ENCODE results near the gene CDH23.

Gene CDH23

DNA sequence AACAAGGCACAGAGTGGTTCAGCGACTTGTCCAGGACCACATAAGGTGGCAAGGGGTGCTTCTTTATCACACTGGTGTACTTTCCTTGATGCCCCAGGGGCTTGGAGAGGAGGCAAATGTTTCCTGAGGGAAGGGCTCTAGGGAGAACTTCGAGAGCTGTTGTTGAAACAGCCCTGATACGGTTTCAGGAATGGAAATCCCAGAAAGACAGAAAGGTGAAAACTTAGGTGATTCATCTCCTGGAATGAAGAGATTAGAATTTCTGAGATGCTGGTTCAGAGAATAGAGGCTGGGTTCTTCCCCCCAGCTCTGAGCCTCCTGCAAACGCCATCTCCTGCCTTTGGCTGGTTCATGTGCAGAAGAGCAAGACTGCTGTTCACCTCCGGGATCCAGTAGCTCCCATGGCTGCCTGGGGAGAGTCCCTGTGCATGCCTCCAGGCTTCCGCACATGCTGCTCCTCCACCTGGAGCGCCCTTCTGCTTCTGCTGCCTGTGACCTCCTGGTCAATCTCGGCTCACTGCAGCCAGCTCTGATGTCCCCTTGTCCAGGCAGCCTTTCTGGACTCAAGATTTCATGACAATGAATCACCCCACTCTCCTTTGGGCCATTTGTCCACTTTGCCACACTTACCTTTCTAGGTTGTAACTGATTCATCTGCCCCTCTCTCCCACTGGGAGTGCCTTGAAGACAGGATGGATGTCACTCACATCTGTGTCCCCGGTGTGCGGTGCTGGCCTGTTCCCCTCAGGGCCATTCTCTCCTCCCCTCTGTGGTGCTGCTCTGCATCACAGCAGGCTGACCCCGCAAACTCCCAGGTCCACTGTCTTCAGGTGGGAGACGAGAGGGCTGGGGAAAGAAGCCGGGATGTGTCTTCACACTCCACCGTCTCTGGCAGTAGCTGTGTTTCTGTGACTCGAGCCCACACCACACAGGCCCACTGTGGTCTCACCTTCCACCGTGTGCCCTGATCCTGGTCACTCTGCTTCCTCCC, 3.6 kb upstream of the CDH23 start:
- DNase-seq: no peak

DNA sequence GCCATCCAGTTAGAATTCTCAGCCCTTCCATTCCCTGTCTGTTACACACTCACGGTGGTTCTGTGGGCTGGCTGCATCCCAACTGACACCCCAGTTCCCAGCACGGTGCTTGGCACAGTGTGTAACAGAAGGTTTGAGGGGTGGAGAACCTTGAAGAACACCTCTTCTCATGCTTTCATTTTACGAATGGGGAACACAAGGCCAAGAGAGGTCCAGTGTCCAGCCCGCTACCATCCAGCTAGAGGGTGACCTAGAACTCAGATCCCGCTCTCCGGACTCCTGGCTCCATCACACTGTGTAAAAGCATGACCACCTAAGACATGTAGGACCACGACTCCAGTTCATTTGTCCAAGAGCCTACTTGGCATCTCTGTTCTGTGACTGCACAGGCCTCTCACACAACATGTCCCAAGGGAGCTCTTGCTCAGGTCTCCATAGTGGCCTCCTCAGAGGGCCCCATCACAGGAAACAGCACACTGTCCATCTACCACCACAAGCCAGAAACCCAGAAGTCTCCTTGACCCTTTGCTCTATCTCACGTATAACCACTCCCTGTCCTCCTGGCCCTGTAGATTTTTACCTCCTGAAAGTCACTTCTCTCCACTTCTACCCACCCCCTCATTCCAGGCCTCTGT, 2.8 kb upstream of the CDH23 start:
- no peak for DNase-seq

DNA sequence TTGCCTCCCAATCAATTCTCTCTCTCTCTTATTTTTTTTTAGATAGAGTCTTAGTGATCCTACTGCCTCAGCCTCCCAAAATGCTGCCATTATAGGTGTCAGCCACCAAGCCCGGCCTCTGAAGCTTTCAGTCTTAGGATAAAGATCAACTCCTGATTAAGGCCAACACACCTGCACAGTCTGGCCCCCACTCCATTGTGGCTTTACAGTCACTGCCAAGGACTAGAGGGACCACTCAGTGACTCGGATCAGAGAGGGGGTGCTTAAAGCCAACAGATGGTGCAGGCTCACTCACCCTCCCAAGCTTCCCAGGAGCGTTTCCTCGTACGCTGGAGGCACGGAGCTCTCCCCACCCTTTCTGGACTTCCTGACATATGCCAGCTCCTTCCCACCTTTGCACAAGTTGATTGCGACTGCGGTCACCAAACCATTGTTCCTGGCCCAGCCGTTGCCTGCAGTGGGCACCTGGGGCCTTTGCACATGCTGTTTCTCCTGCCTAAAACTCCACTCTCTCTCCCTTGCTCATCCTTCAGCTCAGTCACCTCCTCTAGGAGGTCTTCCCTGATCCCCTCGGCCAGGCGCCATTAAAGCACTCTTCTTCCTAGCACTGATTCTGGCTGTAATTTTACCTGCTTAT, 1.7 kb upstream of the CDH23 start:
- no peak for DNase-seq

DNA sequence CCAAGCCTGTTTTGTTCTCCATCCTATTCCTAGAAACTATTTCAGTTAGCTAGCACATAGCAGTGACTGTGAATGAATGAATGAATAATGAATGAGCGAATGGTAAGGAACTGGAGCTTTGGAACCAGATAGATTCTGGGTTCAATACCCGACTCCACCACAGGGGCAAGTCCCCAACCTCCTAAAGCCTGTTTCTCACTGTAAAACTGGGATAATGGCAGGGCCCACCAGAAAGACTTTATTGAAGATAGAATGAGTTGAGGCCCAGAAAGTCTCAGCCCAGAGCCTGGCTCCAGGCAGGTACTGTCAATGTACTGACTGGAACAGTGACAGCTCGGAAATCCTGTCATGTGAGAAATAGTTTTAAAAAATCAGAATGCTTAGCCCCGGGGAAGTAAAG, 1.1 kb upstream of the CDH23 start:
- DNase-seq: no peak

DNA sequence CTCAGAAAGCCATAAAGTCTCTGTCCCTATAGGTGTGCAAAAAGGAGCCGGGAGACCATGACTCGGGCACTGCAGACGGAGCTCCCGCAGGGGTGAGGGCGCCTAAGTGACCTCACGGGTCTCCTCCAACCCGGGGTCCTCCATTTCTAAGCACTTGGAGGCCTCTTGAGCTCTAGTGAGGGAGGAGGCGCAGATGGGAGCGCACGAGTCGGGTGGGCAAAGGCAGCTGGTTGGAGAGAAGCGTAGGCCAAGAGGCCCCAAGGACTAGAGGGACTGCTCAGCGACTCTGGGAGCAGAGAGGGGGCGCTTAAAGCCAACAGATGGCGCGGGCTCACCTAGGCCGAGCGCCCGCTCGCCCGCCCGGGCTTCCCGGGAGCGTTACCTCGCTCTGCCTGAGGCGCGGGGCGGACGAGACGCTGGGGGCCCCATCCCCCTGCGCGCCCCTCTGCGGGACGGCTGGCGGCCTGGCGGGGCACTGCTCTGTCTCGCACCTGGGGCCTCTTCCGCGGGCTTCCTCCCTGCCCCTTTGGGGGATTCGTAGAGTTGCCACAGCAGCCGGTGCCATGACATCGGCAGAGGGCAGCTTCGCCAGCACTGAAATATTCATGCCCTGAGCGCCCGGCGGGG, 523 bp upstream of the CDH23 start:
- peak in 6 of 14 donors; percentile 46 to 79 (median 63) for DNase-seq

DNA sequence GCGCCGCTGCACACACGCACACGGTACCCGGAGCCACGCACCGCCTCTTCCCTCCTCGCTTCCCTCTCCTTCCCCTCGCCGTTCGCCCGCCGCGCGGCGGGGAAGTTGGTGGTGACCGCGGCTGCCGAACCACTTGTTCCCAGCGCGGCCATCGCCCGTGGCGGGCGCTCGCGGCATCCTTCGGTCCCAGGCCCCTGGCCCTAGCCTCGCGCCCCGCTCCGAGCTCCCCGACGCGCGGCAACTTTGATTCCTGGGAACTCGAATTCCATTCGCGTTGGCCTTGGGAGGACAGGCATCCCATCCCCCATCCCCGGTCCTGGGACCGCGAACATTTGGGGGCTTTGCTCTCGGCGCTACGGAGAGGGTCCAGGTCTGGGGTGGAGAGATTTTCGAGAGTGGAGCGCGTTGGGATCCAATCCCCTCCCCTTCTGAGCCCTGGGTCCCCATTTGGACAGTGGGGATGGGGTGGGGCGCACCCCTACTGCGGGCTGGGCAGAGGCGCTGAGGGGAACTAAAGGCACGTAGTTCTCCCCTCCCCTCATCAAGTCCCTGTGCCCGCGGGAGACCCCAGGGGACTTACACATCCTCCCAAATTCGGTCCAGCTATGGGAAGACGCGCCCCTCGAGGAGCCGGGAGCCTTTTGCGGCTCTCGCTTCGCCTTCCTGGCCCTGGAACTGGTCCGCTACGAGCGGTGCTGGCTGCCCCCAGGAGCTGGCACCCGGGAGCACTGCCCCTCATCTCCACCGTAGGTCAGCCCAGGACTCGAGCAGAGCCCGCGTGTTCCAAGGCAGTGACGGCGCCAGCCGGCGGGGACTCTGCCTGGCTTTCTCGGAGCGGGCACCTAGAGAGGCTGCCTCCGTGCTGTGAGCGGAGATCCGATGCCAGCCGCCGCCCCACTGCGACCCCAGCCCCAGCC, 834 bp downstream of the CDH23 start:
- no peak for DNase-seq

DNA sequence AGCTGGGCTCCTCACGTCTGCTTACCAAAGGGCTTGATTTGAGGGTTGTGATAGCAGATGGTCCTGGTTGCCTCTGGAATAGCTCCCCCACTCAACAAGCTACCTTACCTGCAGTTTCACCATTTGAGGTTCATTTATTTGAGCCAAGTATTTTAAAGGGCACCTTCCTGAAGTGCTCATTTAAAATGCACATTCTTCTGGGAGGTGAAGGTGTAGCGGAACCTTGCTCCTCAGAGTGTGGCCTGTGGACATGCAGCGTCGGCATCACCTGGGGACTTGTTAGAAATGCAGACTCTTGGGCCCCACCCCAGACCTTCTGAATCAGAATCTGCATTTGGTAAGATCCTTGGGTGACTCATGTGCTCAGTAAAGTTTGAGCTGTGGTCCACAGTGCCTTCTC, 2.3 kb downstream of the CDH23 start:
- no peak for DNase-seq

DNA sequence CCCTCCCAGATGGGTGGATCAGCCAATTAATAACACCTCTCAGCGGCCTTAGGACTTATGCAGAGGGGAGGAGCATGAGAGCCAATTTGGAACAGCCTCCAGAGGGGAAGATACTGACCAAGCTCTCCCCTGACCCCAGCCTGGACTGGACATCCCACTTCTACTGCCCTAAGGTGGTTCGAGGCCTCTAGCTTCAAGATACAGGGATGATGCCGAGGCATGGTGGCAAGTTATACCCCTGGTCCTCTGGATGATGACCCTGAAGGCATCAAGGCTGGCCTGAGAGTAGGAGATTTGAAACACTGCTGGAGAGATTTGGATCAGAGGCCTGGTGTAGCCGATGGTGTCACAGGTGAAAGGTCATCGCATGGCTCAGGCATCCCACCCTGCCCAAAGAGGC, 3.2 kb downstream of the CDH23 start:
- DNase-seq: no peak

DNA sequence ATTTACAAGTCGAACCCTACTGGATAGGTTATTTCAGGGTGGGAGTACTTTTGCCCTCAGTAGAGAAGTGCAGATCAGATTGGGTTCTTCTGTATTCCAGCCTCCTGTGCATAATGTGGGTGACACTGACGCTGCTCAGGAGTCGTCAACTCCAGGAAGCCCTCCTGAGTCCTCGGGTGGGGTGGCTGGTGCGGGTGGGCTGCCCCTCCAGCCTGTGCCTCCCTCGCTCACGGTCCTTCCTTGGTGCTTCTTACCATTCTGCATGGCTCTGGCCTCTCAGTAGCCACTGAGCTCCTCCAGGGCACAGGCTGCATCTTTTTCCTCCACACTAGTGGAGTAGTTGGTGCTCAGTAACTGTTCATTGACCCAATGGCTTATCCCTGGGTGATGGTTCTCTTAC, 4.3 kb downstream of the CDH23 start:
- no peak for DNase-seq

DNA sequence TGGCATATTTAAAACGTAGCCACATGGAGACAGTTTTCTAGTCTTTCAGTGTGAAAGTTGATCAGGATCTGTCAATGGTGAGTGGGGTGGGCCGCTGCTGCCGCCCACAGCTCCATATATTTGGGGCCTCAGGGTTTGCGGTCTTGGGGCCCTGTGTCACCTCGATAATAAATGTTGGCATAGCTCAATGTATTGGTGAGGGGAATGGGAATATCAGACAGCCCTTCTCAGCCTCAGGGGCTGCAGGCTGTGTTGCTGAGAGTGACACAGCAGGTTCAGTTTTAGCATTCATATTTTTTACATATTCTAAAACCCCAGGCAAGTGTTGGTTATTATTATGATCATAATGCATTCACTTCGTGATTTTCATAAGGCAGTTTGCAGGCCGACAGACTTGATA, 5.3 kb downstream of the CDH23 start:
- DNase-seq: no peak

DNA sequence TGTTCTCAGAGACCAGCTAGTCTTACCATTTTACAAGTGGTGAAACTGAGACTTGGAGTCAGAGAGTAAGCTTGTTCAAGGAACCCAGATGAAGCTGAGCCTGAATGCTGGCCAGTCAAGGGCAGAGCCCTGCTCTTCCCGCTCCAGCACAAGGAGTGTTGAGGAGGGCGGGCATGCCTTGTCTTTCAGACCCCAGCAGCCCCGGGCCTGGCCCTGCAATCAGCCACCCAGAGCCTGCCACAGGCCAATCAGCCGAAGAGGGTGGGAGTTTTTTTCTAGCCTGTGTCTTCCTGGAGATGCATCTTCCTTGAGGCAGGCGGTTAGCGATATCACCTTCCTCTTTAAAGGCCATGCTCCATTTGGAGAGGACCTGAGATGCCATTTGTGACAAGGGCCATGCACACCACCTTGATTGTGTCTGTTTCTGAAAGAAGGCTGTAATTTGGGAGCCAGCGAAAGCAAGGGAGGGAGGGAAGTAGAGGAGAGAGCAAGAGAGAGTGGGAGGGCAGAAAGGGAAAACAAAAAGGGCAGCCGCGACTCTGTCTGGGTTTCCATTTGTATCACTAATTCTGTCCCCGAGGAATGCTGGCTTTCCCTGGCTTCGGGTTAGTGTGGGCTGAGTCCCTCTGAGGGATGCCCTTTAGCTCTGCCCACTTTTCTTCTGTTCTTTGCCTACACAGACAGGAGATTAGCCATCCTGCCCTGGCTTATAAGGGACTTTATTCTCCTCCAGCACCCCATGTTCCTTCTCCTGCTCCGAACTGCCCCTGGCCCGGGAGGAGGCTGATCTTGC, 8.0 kb downstream of the CDH23 start:
- DNase-seq: no peak

DNA sequence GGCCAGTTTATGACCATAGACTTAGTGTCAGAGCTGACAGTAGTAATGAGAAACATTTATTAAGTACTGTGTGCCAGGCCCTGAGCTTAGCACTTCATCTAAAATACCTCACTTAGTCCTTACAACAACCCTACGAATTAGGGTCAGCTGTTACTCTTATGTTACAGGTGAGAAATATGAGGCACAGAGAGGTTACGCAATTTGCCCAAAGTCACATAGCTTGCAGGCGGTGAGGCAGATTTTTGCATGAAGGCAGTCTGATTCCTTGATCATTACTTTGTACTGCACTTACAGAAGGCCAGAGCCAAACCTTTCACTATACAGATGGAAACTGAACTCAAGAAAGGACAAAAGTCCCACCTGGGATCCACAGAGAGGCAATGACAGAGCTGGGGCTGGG, 10.2 kb downstream of the CDH23 start:
- no peak for DNase-seq

DNA sequence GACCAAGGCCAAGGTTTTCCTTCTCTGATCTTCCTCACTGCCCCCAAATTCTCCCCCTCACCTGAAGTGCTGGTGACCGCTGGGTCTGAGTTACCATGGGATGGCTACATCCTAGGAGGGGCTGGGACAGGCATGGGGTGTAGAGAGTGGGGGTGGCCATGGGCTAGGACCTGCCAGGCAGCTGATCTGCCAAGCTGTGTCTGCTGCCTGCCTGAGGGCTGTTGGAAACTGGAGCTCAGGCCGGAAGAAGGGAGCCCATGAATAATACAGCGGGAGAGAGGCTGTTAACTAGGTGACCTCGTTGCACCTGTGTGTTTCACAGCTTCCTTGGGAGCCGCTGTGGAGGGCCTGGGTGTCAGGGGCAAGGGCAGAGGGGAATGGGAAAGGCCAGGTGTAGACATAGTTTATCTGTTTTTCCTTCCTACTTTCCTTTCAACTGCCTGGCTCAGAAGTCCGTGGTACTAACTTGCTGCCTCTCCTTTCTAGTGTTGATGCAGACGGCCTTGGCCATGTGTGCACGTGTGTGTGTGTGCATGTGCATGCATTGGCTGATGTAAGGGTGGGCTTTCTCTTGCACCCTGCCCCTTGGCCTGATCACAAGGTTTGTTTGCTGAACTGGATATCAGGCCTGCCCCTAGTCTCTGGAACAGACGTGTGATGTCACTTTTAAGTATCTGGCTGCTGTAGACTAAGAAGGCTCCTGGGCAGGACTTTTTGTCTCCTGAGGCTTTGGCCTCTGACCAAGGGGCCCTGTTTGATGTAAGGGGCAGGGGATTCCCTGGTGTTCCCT, 11.9 kb downstream of the CDH23 start:
- DNase-seq: no peak

DNA sequence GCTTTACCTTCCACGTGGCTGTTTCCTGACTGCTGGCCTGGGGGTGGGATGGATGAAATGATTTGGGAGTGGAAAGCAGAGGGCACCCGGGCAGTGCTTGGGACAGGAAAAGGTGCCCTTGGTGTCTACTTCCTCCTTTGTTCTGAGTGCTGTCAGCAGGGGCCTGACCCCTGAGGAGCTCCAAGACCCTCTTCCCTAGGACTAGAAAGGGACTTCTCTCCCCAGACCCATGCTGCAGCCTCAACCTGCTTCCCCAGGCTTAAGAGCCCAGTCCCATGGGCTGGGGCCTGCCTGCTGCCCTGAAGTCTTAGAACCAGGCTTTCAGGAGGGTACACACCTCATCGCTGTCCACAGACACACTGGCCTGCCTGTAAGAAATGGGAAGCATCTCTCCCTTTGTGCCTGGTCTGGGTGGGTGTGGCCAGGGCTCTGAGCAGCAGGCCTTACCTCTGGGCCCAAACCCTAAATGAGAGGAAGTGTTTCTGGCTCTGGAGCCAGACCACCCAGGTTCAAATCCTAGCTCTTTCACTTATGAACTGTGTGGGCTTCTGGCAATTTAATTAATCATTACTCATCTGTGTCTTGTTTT, 12.9 kb downstream of the CDH23 start:
- no peak for DNase-seq

DNA sequence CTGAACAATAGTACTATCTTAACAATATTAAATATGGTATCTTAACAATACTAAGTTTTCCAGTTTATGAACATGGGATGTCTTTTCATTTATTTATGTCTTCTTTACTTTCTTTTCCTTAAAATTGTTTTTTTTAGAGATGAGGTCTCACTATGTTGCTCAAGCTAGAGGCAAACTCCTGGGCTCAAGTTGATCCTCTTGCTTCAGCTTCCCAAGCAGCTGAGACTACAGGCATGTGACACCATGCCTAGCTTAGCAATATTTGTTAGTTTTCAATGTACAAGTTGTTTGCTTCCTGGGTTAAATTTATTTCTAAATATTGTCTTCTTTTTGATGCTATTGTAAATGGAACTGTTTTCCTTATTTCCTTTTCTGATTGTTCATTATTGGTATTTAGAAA, 16.9 kb downstream of the CDH23 start:
- no peak for DNase-seq

DNA sequence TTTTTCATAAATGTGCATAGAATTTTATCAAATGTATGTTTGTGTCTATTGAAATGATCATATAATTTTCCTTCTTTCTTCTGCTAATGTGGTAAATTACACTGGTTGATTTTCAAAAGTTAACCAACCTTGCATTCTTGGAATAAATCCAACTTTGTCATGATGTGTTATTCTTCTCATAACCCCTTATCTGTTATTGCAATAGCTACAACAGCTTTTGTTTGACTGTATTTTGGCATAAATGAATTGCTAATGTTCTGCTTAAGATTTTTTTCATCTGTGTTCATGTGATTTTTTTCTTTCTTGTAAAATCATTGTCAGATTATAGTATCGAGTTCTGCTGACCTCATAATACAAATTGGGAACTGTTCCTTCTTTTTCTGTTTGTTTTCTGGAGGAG, 17.6 kb downstream of the CDH23 start:
- DNase-seq: no peak

DNA sequence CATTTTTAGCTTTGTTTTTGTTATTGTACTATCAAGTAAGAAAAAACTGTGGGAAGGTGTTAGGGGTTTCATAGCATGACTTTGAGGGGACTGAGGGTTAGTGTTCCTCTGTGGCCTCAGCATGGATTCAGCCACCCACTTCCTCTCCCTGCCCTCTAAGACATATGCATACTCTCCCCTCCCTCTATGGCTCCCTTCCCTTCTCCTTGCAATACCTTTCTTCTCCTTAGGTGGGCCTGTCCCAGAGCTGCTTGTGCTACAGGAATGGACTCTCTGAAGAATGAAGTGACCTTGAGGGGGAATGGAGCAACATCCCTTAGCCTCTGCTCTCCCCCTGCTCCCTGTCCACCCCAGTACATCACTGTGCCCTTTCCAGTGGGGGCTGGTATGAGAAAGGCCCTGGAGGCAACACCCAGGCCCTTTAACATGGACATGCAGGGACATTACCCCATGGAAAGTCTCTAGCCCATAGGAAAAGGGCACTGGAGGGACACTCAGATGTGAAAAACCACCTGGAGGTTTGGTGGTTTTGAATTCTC, 22.4 kb downstream of the CDH23 start:
- DNase-seq: no peak

DNA sequence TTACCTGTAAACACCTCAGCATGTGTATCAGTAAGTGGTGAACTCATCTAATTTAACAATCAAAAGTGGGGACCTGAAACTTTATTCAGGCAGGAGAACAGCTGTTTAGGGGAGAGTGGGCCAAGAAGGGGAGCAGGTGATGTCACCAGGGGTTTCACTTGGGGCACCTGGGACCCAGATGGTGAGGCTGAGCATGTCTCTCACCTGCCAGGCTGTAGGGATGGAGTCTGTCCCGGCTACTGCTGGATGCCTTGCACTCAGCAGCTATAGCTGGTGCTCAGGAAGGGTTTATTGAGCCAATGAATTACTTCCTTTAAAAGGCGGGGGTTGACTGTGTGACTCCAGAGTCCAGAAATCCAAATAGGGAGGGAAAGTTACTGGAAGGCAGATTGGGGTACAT, 23.0 kb downstream of the CDH23 start:
- DNase-seq: no peak

DNA sequence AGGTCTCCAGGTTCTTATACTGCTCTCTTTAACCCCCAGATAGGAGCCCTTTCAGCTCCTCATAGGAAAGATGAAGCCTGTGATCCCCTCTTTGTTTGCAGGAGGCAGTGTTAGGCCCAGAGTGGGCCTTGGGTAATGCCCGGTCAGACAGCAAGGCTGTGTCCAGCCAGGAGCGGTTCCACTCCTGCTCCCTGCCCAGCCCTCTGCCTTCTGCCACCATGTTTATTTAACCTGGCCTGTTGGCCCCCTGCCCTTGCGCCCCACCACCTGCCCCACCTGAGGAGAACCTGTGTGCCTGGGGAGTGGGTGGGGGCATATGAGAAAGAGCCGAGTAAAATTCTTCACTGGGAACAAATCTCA, 24.3 kb downstream of the CDH23 start:
- no peak for DNase-seq

DNA sequence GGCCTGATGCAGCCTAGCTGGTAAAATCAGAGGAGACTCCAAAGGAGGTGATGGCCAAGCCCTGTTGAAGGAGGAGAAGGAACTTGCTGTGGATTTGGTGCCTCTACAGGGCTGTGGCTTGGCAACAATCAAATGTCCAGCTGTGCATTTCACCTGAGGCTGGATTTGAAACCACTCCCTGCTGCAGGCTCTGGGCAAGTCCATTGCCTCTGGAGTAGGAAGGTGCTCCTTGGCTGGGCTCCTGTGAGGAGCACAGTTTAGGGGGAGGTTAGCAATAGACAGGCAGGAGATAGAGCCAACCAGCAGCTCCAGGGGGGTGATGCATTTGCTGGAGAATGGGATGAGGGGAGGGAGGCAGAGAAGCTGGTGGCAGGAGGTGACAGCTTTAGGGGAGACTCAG, 26.5 kb downstream of the CDH23 start:
- no peak for DNase-seq

Data from C1 segment of cervical spinal cord (tissue), 14 donors.